ENCODE results near the gene ADAM12.
"Not testable (repeated sequence)": the region's sequence is repeated elsewhere in the genome, so short reads cannot be mapped to it uniquely, and the experiment has no call there.

Gene ADAM12

DNA sequence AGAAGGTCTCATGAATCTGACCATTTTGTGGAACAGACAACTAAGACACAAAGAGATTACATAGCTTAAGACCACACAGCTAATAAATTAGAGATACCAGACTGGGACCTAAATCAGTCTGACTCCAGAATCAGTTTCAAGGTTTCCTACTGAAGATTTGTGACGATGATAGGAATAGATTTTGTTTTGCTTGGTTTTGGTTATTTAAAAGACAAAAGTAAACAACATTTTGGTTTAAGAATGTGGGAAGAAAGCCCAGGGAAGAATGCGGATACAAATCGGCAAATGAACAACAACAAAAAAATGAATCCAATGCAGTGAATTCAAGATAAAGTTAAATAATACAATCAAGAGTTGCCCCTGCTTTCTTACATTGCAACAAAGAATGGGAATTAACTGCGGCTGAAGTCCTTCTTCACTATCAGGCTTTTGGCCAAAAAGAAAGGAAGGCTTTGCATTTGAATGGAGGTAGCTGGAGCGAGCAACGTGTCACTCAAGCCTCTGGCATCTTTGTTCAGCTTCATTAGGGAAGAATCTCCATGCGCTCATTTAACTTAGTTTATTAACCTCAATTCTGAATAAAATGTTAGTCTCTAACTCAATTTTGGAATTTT is 210.8 kb downstream of the ADAM12 start:
- no peak for DNase-seq (ENCODE audit: low read depth in 3 of 3)

DNA sequence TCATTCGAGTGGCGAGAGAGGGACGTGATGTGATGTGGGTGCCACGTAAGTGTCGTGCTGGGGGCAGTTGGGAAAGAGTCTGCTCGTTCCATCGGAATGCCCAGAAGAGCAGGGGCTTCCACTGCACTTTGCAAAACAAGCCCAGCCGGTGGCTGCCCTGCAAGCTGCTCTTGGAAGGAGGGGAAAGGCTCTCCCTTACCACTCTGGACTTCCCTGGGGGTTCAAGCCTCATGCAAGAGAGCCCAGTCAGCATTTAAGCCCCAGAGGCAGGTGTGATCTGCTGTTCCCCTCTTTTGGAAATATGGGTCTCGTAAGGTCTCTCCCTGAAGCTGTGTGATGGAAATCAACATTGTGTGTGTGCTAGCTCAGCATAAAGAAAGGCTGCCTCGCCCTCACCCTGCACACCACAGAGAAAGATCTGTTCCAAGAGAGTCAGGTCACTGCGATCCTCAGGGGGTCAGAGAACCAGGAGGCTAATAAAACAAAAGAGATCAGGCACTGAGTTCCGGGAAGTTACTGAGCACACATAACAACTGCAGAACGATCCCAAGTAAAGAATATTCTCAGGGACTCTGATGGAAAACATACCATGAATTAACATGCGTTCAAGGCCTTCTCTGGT is 212.5 kb downstream of the ADAM12 start:
- DNase-seq (ENCODE audit: low read depth in 3 of 3): no peak

- not testable (repeated sequence) for DNase-seq (ENCODE audit: low read depth in 3 of 3)
Observed at GRCh38 chr10:126172755-126173154, 215.5 kb downstream of the ADAM12 start.

GRCh38 chr10:126171555-126171954 is 216.7 kb downstream of the ADAM12 start:
- no peak for DNase-seq (ENCODE audit: low read depth in 3 of 3)

DNA sequence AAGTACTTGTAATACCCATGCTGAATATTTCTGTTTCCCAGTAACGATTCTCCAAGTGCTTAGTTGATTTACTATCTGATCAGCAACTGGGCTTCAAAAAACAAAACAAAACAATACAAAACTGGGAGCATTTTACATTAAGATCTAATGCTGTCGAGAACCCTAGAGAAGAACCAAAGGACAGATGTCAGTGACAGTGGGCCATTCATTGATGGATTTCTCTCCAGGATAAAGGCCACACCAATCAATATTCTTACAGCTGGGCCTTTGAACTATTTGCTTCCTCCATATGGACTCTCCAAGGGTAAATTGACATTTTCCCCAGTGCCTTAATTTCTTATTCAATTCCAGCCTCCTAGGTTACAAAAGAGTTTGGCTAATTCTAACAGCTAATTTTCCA is 217.5 kb downstream of the ADAM12 start:
- DNase-seq (ENCODE audit: low read depth in 3 of 3): no peak

GRCh38 chr10:126170371-126170770 is 217.9 kb downstream of the ADAM12 start:
- no peak for DNase-seq (ENCODE audit: low read depth in 3 of 3)

DNA sequence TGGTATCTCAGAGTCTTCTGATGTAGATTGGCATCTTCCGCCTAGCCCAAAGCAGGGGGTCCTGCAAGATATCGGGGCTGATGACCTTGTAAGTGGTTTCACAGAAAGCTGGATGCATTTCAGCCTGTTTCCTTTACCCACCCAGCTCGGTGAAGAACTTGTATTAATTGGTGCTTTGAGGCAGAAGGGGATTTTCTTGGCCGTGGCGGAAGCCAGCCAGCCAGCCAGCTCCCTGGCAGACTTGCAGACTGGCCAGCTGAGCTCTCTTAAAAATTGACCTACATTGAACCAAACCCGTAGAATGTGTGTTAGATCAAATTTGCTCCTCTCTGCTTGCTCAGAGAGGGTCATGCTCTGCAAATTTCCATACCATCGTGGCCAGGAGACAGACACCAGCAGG is 218.4 kb downstream of the ADAM12 start:
- DNase-seq (ENCODE audit: low read depth in 3 of 3): no peak

DNA sequence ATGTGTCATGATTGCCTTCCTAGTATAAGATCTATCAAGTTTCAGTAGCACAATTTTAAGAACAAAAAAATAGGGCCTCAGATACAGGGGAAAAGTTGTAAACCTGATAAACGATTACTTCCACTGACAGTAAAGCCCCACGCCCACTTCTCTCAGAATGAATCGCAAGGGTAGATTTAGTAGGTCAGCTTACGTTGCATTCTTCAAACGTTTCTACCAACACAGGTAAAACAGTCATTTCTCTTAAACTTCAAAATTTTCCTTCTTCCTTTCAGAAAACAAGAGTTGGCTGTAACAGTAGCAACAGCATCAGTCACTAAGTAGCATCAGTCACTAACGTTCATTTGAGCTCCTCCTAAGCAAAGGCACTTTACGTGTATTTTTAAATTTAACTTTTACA is 221.5 kb downstream of the ADAM12 start:
- DNase-seq (ENCODE audit: low read depth in 3 of 3): no peak

- no peak for DNase-seq (ENCODE audit: low read depth in 3 of 3)
Observed at GRCh38 chr10:126165874-126166273, 222.4 kb downstream of the ADAM12 start.

GRCh38 chr10:126163506-126163905 is 224.8 kb downstream of the ADAM12 start:
- no peak for DNase-seq (ENCODE audit: low read depth in 3 of 3)

DNA sequence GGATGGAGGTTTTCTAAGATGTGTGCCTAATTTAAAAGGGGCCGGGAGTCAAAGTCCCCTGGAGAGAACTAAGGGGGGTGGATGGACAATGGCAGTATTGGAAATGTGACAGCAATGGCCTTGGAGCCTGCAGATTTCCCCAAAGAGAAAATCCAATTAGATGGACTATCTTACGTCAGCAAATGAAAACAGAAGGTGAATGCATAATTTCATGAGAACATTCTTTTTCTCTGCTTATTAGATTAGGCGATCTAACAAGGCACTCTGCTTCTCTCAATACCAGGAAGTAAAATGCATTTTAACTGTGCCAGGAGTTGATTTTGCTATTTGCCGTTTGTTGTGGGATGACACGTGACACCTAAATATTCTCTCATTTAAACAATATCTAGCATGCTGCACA is 226.6 kb downstream of the ADAM12 start:
- DNase-seq (ENCODE audit: low read depth in 3 of 3): no peak

DNA sequence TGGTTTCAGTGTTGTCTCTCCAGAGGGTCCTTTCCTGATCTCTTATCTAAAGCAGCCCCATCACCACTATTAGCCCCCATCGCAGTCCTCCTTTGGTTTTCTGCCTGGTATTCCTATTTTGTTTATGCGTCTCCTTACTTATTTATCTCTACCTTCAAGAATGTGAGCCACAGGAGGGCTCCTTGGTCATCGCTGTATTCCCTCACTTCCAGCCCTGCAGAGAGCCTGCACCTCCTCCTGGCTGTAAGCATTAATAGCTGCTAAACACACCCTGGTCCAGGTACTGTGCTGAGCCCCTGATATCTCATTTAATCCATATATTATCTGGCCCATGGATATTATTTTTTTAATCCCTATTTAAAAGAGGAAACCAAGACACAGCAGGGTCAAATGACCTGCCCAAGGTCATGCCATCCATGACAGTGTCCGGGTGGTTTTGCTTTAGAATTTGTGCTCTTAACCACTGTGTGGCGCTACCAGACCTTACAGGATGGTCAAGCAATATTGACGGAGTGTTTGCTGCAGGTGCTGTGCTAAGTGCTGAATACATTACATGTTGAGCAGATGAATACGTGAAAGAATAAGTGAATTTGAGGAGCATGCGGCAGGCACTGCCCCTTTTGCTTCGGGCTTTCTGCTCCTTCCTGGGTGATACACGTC is 227.2 kb downstream of the ADAM12 start:
- DNase-seq (ENCODE audit: low read depth in 3 of 3): no peak

- DNase-seq (ENCODE audit: low read depth in 3 of 3): no peak
Observed at GRCh38 chr10:126160571-126160970, 227.7 kb downstream of the ADAM12 start.

GRCh38 chr10:126158133-126158892 is 230.0 kb downstream of the ADAM12 start:
- no peak for DNase-seq (ENCODE audit: low read depth in 3 of 3)

DNA sequence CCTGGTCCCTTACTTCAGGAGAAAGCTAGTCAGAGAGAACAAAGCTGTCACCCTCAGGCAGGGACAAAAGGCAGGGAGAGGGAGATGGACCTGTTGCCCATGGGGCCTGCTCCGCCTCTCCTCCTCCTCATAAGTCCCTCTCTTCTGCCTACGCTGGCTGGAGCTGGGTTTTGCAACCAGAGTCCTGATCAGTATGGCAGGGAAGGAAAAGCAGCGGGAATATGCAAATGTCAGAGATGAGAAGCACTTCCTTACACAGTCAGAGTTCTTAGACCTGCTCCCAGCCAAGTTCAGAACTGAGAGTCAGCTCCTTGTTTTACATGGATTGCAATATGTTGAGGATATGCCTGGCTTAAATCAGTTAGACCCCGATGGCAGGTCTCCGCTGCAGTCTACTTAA is 231.1 kb downstream of the ADAM12 start:
- no peak for DNase-seq (ENCODE audit: low read depth in 3 of 3)

DNA sequence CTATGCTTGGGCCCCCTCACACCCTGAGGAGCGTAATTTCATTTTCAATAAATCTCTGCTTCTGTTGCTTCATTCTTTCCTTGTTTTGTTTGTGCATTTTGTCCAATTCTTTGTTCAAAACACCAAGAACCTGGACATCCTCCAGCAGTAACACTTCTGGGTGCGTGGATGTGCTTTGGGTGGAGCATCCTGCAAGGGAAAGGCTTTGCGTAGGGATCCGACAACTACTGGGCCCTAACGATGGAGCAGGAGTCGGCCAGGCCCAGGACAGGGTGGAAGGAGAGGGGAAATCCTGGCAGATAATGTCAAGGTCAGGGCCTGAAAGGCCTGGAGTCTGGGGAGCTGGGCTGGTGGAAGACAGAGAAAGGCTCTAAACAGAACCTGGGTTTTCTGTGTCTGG is 231.8 kb downstream of the ADAM12 start:
- no peak for DNase-seq (ENCODE audit: low read depth in 3 of 3)

DNA sequence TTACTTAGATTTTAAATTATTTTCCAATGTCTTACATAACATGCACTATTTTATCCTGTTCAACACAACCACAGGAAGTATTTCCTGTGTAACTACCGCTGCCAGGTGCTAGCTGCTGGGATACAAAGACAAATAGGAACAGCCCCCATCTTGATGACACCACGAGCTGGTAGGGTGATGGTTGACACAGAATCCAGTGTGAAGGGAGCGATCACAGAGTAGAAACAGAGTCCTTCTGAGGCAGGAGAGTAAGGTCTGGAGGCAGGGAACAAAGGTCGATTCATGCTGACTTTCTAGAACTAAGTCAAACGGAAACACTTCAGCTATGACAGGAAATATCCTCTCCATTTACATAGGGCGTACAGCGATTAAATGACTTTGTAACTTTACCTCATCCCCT is 232.3 kb downstream of the ADAM12 start:
- DNase-seq (ENCODE audit: low read depth in 3 of 3): no peak

DNA sequence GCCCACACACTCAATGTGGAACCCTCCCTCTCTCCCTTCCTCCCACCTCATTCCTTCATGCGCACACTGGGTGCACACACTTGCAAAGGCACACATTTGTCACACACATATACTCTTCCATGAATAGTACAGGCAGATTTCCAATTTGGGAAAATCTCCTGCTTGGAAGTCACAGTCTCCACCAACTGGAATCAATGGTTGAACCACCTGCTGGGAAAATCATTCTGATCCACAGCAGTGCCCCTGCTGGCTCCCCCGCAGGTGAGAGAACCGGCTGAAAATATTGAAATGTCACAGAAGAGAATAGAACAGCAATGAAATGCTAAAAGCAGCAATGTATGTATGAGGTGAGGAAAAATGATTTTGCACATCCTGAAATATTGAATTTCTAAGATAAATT is 232.7 kb downstream of the ADAM12 start:
- DNase-seq (ENCODE audit: low read depth in 3 of 3): no peak

DNA sequence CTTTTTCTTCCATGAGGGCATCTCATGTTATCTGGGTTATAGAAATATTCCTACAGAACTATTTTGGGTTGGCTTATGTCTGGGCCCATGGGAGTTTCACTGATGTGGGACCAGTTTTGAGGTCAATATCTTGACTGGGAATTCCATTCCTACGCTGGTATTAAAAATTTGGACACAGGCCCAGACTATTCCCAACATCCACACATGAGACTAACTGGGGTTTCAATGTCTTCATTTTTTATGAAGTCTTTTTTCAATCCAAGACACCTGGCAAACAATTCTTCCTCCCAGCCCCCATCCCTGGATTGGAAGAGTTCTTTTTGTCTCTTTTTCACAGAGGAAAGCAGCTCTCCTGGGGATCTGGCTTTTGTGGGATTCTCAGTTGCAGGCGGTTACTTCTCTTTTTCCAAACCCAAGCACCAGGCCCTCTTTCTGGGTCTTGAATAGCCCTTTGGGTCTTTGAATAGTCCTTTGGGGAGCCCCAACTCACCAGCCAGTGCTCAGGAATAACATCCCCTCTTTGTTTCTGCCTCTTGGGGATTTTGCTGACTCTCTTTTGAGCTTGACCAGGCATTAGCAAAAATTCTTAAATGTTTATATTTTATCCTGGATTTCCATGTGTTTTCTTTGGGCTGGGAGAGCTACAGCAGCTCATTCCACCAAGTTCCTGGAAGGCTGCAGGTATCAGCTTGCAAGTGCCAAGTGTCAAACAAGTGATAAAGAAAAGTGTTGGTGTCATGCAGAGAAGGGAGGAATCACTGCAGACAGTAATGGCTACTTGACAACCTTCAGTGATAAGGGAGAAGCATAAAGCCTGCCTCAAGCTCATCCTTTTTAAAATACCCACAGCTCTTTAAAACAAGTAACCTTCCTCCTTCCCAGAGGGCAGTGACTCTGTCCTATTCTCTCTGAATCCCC is 234.3 kb downstream of the ADAM12 start:
- no peak for DNase-seq (ENCODE audit: low read depth in 3 of 3)

DNA sequence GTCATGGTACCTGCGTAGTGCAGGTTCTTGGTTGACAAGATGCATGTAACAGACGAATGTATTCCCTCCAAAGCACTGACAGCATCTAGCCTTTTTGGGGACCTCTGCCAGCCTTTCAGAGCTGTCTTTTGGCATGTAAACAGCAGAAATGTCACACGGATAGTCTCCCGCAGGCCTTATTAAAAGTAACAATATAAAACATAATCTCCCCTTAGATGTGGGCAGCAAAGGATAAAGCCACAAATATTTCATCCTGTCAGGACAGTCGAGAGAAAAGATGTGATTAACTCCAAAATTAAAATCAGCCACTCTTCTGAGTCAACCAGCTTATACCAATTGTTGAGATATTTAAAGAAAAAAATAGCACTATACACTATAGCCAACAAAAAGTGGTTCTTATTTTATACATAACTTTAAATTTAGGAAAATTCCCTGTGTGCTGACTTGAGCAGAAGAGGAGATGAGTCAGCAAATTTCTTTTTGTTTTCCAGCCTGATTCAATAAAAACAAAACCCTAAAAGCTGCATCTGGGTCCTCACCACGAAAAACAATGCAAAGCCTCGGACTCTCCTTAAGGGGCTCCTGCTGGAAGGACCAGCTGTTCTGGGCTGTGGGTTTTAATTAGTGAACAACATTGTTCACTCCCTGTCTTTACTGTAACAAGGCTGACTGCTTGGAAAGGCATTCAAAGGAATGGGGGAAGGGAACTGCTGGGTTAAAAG is 240.2 kb downstream of the ADAM12 start:
- no peak for DNase-seq (ENCODE audit: low read depth in 3 of 3)

DNA sequence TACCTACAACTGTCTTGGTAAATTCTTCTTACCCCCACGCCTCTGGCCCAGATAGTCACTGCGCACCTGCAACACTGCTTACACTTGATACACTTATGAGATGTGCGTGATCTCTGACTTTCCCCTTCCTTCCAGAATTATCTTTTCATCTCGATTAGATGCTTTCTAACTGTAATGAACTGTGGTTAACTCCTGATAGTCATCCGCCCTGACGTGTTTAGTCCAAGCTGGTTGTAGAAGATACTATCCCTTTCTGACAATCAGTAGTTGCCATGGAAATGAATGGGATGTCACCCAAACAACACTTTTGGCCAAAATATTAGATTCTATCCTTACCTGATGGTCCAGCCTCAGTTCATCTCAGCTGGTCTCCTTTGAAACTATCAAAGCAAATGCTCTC is 241.5 kb downstream of the ADAM12 start:
- DNase-seq (ENCODE audit: low read depth in 3 of 3): no peak
